ENCODE results near the gene USP21.
A peak's percentile ranks its signal among the peaks of the same experiment; 100 is the strongest.
"Not testable (repeated sequence)": the region's sequence is repeated elsewhere in the genome, so short reads cannot be mapped to it uniquely, and the experiment has no call there.

USP21 gene, protein sequence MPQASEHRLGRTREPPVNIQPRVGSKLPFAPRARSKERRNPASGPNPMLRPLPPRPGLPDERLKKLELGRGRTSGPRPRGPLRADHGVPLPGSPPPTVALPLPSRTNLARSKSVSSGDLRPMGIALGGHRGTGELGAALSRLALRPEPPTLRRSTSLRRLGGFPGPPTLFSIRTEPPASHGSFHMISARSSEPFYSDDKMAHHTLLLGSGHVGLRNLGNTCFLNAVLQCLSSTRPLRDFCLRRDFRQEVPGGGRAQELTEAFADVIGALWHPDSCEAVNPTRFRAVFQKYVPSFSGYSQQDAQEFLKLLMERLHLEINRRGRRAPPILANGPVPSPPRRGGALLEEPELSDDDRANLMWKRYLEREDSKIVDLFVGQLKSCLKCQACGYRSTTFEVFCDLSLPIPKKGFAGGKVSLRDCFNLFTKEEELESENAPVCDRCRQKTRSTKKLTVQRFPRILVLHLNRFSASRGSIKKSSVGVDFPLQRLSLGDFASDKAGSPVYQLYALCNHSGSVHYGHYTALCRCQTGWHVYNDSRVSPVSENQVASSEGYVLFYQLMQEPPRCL

DNA sequence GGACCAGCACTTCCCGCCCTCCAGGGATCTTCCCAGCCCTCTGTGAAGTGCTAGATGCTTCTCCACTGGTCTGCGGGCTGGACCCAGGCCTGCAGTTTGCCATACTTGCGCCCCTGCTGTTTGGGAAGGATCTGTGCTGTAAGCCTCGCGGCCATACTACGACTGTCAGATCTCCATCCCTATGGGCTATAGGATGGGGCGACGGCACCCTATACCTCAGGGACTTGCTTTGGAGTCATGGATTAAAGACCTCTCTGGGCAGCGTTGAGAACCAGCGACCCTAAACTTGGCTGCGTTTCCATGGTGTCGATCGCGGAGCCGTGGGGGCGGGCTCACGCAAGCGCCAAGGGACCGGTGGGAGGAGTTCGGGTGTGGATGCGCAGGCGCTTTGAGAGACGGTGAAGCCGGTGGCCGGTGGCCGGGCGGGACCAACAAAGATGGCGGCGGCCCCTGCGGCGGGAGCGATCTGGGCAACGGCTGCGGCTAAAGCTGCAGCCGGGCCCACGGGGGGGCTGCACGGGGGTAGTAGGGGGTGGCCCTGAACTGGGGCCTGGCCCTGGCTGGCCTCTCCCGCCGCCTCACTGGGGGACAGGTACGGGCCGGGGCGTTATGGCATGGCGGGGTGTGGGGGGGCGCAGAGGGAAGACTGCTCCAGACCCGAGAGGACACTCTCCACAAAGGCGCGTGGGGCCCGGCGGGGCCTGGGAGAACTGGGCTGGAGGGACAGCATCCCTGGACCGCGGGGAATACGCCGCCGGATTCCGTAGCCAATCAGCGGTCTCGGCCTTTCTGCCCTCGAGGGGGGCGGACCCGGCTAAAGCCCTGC is at the start of gene USP21:
TSS of gene USP21 (plus strand) at position 414 of the 826 bp plus-strand sequence. CDS start 1,141 bp downstream, outside the sequence.
- peak; percentile 93 for DNase-seq

DNA sequence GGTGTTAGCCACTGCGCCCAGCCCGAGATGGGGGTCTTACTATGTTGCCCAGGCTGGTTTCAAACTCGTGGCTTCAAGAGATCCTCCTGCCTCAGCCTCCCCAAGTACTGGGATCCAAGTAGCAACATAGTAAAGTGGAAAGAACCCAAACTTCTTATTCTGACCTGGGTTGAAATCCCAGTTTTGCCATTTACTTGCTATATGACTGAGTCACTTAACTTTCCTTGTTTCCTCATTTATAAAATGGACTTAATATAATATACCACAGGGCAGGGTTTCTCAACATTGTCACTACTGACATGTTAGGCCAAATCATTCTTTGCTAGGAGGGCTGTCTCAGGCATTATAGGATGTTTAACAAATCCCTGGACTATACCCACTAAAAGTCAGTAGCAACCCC is 48.2 kb upstream of the USP21 start:
- no peak for DNase-seq

DNA sequence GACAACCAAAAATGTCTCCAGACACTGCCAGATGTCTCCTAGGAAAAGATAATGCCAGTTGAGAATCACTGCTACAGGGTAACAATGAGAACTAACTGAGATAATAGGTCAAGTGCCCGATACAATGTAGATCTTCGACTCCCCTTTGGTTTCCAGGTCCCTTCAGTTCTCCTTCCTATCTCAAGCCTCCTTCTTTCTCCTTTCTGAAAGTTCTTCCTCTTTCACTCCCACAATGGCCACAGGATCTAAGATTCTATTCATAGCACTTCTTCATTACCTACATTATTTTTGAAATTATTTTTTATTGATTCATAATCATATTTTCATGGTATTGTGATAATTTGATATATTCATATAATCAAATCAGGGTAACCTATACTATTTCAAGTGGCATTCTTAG is 47.8 kb upstream of the USP21 start:
- no peak for DNase-seq

DNA sequence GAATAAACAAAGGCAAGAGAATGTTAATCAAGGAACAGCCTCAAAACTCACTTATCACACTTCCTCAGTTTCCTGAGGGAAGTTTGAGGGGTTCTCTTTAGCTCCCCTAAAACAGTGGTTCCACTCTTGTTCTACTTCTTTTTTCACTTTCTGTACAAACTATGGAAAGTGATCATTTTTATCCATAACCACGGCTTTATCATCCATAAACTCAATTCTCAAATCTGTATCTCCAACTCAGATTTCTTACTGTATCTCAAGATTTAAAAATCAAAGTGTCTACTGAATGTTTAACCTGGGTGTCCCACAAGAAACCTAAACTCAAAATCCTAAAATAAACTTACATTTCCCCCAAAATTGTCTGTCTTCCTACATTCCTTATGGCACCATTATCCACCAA is 45.4 kb upstream of the USP21 start:
- DNase-seq: no peak

GRCh38 chr1:161114556-161114955 is 44.7 kb upstream of the USP21 start:
- DNase-seq: no peak

- no peak for DNase-seq
Measured at GRCh38 chr1:161115132-161115711, 44.1 kb upstream of the USP21 start.

GRCh38 chr1:161115961-161116360 is 43.3 kb upstream of the USP21 start:
- not testable (repeated sequence) for DNase-seq

GRCh38 chr1:161117759-161118581 is 41.3 kb upstream of the USP21 start, which contains the start of the genes NIT1 and PFDN2:
NIT1 (plus strand) TSS chr1:161118105; CDS start chr1:161118177, 72 bp downstream.
PFDN2 (minus strand) TSS chr1:161118037; CDS start chr1:161118026, 11 bp downstream.
- DNase-seq: peak; percentile 87

- peak; percentile 51 for DNase-seq
Measured at GRCh38 chr1:161119092-161119903, 40.0 kb upstream of the USP21 start.

DNA sequence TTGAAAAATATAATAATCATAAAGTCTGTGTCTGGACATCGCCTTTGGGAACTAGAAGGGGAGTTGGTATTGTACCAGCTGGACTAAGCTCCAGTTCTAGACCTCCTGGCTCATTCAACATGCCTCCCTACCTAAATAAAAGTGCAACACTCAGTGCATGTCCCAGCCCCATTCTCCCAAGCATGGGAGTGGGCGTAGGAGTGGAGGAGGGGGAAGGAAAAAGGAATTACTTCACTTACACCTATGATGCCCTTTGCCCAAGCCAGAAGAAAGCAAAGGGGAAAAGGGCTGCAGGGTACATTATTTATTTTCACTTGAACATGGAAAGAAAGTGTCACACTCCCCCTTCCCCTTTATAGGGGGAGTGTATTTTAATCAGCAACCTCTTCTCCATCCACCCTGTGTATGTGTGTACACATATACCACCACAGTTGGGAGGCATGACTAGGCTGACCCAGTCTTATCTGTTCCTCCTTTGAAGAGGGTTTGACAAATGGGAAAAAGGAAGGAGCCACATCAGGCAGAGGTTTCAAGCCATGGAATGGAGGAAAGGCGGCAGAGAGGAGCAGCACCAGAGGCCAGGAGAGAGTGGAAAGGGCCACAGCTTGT is 38.2 kb upstream of the USP21 start:
- no peak for DNase-seq

- DNase-seq: no peak
Measured at GRCh38 chr1:161121834-161122233, 37.5 kb upstream of the USP21 start.

GRCh38 chr1:161122967-161123366 is 36.3 kb upstream of the USP21 start:
- DNase-seq: no peak

- no peak for DNase-seq
Measured at GRCh38 chr1:161127649-161128048, 31.7 kb upstream of the USP21 start.

DNA sequence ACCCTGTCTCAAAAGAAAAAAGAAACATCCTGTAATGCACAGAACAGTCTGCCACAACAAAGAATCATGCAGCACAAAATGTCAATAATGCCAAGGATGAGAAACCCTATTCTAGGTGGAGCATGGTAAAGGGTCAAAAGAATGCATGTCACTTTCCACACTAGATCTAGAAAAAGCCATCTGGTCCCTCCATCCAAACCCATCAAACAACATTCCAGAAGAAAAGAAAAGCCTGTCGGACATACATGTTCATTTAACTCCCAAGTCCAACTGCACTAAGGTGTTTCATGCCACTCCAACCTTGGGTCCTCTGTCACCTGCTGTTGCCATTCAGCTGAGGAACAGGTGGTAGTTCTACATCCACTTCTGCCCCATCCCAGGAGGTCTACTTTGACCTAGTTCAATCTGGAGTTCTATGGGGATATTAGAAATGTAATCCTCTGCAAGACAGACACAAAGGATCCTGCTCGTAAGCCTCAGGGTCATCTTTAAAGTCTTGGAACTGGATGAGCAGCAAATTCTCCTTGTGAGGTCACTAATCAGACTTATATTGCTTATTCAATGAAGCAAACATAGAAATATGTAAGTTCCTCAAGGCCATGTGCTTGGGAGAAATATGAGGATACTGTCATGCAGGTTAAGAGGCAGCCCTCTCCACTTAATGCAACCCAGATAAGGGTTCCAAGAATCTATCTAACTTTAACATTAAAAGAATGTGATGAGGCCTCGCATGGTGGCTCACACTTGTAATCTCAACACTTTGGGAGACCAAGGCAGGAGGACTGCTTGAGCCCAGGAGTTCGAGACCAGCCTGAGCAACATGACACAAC is 30.5 kb upstream of the USP21 start:
- no peak for DNase-seq

DNA sequence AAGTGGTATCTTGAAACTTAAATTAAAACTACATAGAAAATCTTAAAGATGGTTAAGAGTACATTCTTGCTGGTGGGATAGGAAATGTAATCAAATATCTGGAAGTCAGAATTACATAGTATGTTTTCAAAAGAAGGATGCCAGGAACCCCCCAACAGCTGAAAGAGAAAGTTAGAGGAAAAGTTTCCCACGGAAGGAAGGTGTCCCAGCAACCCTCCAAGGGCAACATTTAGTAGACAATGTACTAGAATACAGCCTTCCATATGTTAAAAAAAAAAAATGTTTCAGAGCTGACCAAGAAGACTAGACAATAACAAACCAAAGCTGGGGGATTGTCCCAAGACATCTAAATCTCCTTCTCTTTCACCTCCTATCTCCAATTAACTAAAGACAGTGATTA is 29.0 kb upstream of the USP21 start:
- DNase-seq: no peak

DNA sequence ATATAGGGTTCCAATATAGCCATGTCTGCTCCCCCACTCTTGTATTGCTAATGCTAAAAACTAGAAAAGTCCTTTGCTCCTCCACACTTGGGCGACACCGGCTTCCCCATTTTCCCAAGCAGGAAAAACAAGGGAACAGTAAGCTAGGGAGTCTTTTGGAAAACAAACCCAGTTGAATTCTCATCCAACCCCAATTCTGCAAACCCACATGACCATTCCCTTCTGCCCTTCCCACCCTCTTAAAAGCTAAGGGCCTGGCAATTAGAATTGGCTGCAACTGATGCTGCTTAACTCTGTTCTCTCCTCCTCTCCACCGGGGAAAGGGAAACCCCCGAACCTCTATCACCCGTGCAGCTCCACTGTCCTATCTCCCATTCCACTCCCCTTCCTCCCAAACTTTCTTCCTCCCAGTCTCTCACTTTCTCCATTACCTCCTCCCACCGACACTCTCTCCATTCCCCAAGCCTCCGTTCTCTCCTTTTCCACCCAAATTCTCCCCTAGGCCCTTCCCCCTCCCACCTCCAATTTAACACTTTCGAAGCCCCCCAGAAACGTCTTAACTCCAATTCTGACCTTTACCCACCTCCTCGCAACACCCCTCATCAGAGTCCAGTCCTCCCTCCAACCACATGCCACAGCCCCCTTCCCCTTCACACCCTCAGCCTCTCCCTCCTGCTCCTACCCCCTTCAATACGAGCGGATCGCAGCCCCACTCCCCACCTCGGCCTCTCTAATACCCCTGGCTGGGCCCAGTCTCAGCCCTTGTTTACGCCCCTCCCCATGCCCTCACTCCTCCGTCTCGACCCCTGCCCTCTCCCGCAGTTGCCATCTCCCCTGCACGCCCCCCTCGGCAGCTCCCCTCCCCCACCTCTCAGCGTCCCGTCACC is 27.5 kb upstream of the USP21 start:
- no peak for DNase-seq

GRCh38 chr1:161132410-161133219 is 26.7 kb upstream of the USP21 start, which contains the start of gene DEDD:
DEDD (minus strand) TSS chr1:161132667; CDS start chr1:161124462, 8,205 bp downstream.
- DNase-seq: peak; percentile 89

Data from activated T-cell treated with anti-CD3 and anti-CD28 coated beads, Interleukin-2, amount 50 U/mL, for 1 hour (primary cell).